H1 (cell line): ENCODE results near the gene CTIF. TPM values are rescaled to one million over a fixed set of nuclear protein-coding genes. Genes with fewer than 3 reads are reported as not detected.

Experiments used
- CTCF ChIA-PET: fragments of 300-600 bp; sonication (Branson Sonifier 250); formaldehyde crosslinking; loops from one replicate; lab custom pipeline; 2021; ENCODE audit not compliant: partially characterized antibody; lab: Charles Lee
- POLR2A ChIA-PET: fragments of 300-600 bp; sonication (Branson Sonifier 250); formaldehyde crosslinking; loops from one replicate; lab custom pipeline; 2021; ENCODE audit warnings: inconsistent platforms; ENCODE audit not compliant: partially characterized antibody; lab: Charles Lee
- DNase-seq, 2 experiments: peaks; one replicate each; pipeline versions ENCODE4 v3.0.0 to v3.0.0-alpha.2; 2010 to 2022; ENCODE audit warnings: low spot score in 2 of 2, low read depth in 1 of 2, mixed read lengths in 1 of 2
- FAIRE-seq: peaks from 2 replicates; lab custom pipeline; 2011; peaks lifted over from hg19 to GRCh38; lab: Jason Lieb, UNC
- H2AFZ ChIP-seq: 2 replicates; pipeline ENCODE4 v1.8.1; 2012; ENCODE audit warnings: low read length, inconsistent platforms
- H2AK5ac ChIP-seq: 2 replicates; pipeline ENCODE4 v1.6.1; 2013; ENCODE audit warnings: low read depth, low read length
- H2BK120ac ChIP-seq: replicated peaks from 2 replicates; pipeline ENCODE3; 2013; ENCODE audit warnings: low read depth, low read length, inconsistent platforms
- H2BK12ac ChIP-seq: 2 replicates; pipeline ENCODE4 v1.6.1; 2013; ENCODE audit warnings: low read depth, low read length
- H2BK15ac ChIP-seq: 2 replicates; pipeline ENCODE4 v1.6.1; 2013; ENCODE audit warnings: low read length
- H2BK20ac ChIP-seq: 2 replicates; pipeline ENCODE4 v1.6.1; 2013; ENCODE audit warnings: low read length
- H2BK5ac ChIP-seq: 2 replicates; pipeline ENCODE4 v1.6.1; 2013; ENCODE audit warnings: low read depth, low read length
- H3K14ac ChIP-seq: 2 replicates; pipeline ENCODE4 v1.6.1; 2013; ENCODE audit warnings: inconsistent platforms; ENCODE audit not compliant: insufficient read length
- H3K18ac ChIP-seq: 2 replicates; pipeline ENCODE4 v1.6.1; 2013; ENCODE audit warnings: low read length; ENCODE audit errors: extremely low read depth
- H3K23ac ChIP-seq: 2 replicates; pipeline ENCODE4 v1.6.1; 2013; ENCODE audit warnings: inconsistent platforms; ENCODE audit not compliant: insufficient read length
- H3K23me2 ChIP-seq: 2 replicates; pipeline ENCODE4 v1.6.1; 2013; ENCODE audit warnings: low read depth, low read length
- H3K27ac ChIP-seq: 2 replicates; pipeline ENCODE4 v1.6.1; 2011; ENCODE audit warnings: low read depth, low read length, inconsistent platforms
- H3K27me3 ChIP-seq, 4 experiments: replicated peaks in 1 of 4; 1 replicate in 1 of 4; 2 replicates in 3 of 4; pipeline versions ENCODE4 v1.6.1 to v1.8.1; 2011 to 2013; ENCODE audit warnings: low read length in 3 of 4, mild to moderate bottlenecking in 3 of 4, inconsistent platforms in 2 of 4, mixed read lengths in 2 of 4, moderate library complexity in 1 of 4; ENCODE audit not compliant: control insufficient read depth in 3 of 4, insufficient read depth in 3 of 4; ENCODE audit errors: extremely low read depth in 1 of 4
- H3K36me3 ChIP-seq, 4 experiments: 2 replicates each; pipeline versions ENCODE4 v1.6.1 to v1.8.1; 2011 to 2013; ENCODE audit warnings: mild to moderate bottlenecking in 4 of 4, low read length in 3 of 4, moderate library complexity in 2 of 4, control low read depth in 1 of 4, inconsistent platforms in 1 of 4; ENCODE audit not compliant: insufficient read depth in 4 of 4, control insufficient read depth in 2 of 4
- H3K4ac ChIP-seq: replicated peaks from 2 replicates; pipeline ENCODE3; 2013; ENCODE audit warnings: low read length, low read depth, mixed read lengths, inconsistent platforms; ENCODE audit not compliant: insufficient read length
- H3K4me1 ChIP-seq, 4 experiments: replicated peaks in 1 of 4; 1 replicate in 1 of 4; 2 replicates in 3 of 4; pipeline versions ENCODE4 v1.6.1 to v1.8.1; 2011 to 2013; ENCODE audit warnings: low read length in 3 of 4, inconsistent platforms in 2 of 4, mixed read lengths in 1 of 4; ENCODE audit not compliant: insufficient read depth in 4 of 4, control insufficient read depth in 3 of 4
- H3K4me2 ChIP-seq, 2 experiments: 2 replicates each; pipeline versions ENCODE4 v1.6.1 to v1.8.1; 2011 to 2013; ENCODE audit warnings: low read depth in 2 of 2, low read length in 2 of 2, control low read depth in 1 of 2, inconsistent platforms in 1 of 2, mild to moderate bottlenecking in 1 of 2; ENCODE audit not compliant: insufficient read depth in 1 of 2
- H3K4me3 ChIP-seq, 4 experiments: fragments of 200-600, 300-600 bp in 1 of 4; sonication (generic), shearing (Covaris generic), sonication (Bioruptor Twin) in 1 of 4; 2 replicates each; pipeline versions ENCODE4 v1.5.1 to v1.8.1; 2011 to 2016; ENCODE audit warnings: low read length in 4 of 4, low read depth in 3 of 4, control low read depth in 2 of 4, inconsistent platforms in 2 of 4, mild to moderate bottlenecking in 2 of 4, mixed read lengths in 1 of 4, moderate library complexity in 1 of 4; ENCODE audit not compliant: insufficient read depth in 2 of 4; ENCODE audit errors: extremely low read depth in 1 of 4
- H3K56ac ChIP-seq: replicated peaks from 2 replicates; pipeline ENCODE3; 2013; ENCODE audit warnings: low read depth, mild to moderate bottlenecking, mixed read lengths, low read length, inconsistent platforms; ENCODE audit not compliant: insufficient read length
- H3K79me1 ChIP-seq: 2 replicates; pipeline ENCODE4 v1.6.1; 2013; ENCODE audit warnings: low read depth, low read length, control low read depth
- H3K79me2 ChIP-seq, 2 experiments: 2 replicates each; pipeline versions ENCODE4 v1.6.1 to v1.8.1; 2012 to 2013; ENCODE audit warnings: low read length in 2 of 2, mild to moderate bottlenecking in 2 of 2, inconsistent platforms in 1 of 2; ENCODE audit not compliant: insufficient read depth in 2 of 2, control insufficient read depth in 1 of 2
- H3K9ac ChIP-seq, 4 experiments: replicated peaks in 1 of 4; 1 replicate in 1 of 4; 2 replicates in 3 of 4; pipeline versions ENCODE4 v1.6.1 to v1.8.1; 2011 to 2013; ENCODE audit warnings: low read depth in 3 of 4, low read length in 3 of 4, control low read depth in 2 of 4, mild to moderate bottlenecking in 2 of 4, moderate library complexity in 2 of 4, inconsistent platforms in 1 of 4; ENCODE audit errors: extremely low read depth in 1 of 4
- H3K9me3 ChIP-seq, 2 experiments: 2 replicates each; pipeline versions ENCODE4 v1.6.1 to v1.8.1; 2012 to 2013; ENCODE audit warnings: mild to moderate bottlenecking in 2 of 2, moderate library complexity in 2 of 2, control low read depth in 1 of 2, inconsistent platforms in 1 of 2, low read depth in 1 of 2, low read length in 1 of 2, mixed read lengths in 1 of 2; ENCODE audit not compliant: insufficient read depth in 2 of 2
- H4K20me1 ChIP-seq, 2 experiments: replicated peaks in 1 of 2; 2 replicates each; pipeline versions ENCODE3 to v1.8.1; 2011 to 2013; ENCODE audit warnings: inconsistent platforms in 2 of 2, low read length in 2 of 2, mild to moderate bottlenecking in 1 of 2; ENCODE audit not compliant: insufficient read depth in 2 of 2, control insufficient read depth in 1 of 2
- H4K5ac ChIP-seq: 2 replicates; pipeline ENCODE4 v1.6.1; 2013; ENCODE audit warnings: low read length, low read depth, mixed read lengths, inconsistent platforms; ENCODE audit not compliant: insufficient read length
- H4K8ac ChIP-seq: 2 replicates; pipeline ENCODE4 v1.8.0; 2013; ENCODE audit warnings: mild to moderate bottlenecking, moderate library complexity, low read length, inconsistent platforms; ENCODE audit not compliant: insufficient read depth; ENCODE audit errors: extremely low read depth
- H4K91ac ChIP-seq: replicated peaks from 2 replicates; pipeline ENCODE3; 2013; ENCODE audit warnings: low read length, mixed read lengths, inconsistent platforms; ENCODE audit not compliant: insufficient read length
- ASH2L ChIP-seq: fragments of 200-600, 300-600 bp; sonication (generic); IDR thresholded peaks from one replicate; pipeline ENCODE4 v1.7.1; 2017; ENCODE audit warnings: low read length
- CHD1 ChIP-seq: IDR thresholded peaks from 2 replicates; pipeline ENCODE4 v1.6.1; 2012; ENCODE audit warnings: low read depth, low read length, improper control_type of control experiment
- E2F6 ChIP-seq: IDR thresholded peaks from 2 replicates; pipeline ENCODE4 v1.6.1; 2012; ENCODE audit warnings: inconsistent platforms
- HDAC6 ChIP-seq: IDR thresholded peaks from one replicate; pipeline ENCODE4 v1.7.1; 2012; ENCODE audit warnings: low read depth, mild to moderate bottlenecking, inconsistent platforms, low read length, moderate library complexity
- MAX ChIP-seq: IDR thresholded peaks from 2 replicates; pipeline ENCODE4 v1.6.1; 2012; ENCODE audit warnings: inconsistent platforms
- POU5F1 ChIP-seq: IDR thresholded peaks from 2 replicates; pipeline ENCODE4 v1.6.1; 2011; ENCODE audit warnings: low read depth, mild to moderate bottlenecking, low read length, moderate library complexity
- RXRA ChIP-seq: IDR thresholded peaks from 2 replicates; pipeline ENCODE4 v1.6.1; 2011; ENCODE audit warnings: low read depth, mild to moderate bottlenecking, low read length, moderate library complexity; ENCODE audit not compliant: insufficient read depth
- SIX5 ChIP-seq: IDR thresholded peaks from 2 replicates; pipeline ENCODE4 v1.6.1; 2011; ENCODE audit warnings: mild to moderate bottlenecking, low read depth, low read length
- SP1 ChIP-seq: IDR thresholded peaks from 2 replicates; pipeline ENCODE4 v1.6.1; 2011; ENCODE audit warnings: low read depth, low read length
- SRF ChIP-seq: IDR thresholded peaks from 2 replicates; pipeline ENCODE4 v1.6.1; 2011; ENCODE audit warnings: mild to moderate bottlenecking, low read depth, low read length, moderate library complexity
- TBP ChIP-seq: IDR thresholded peaks from 2 replicates; pipeline ENCODE4 v1.6.1; 2011; ENCODE audit warnings: low read depth, low read length, improper control_type of control experiment
- TEAD4 ChIP-seq: IDR thresholded peaks from 2 replicates; pipeline ENCODE4 v1.6.1; 2012; ENCODE audit warnings: low read depth, low read length, inconsistent platforms, mixed read lengths
- YY1 ChIP-seq: IDR thresholded peaks from 2 replicates; pipeline ENCODE4 v1.6.1; 2011; ENCODE audit warnings: low read depth, mild to moderate bottlenecking, low read length
- WGBS, 2 experiments: shearing (Covaris generic) in 1 of 2; methylation state at CpG; one replicate each; pipeline versions ENCODE4 v1.1.6 to v1.1.7; 2013 to 2015; ENCODE audit warnings: low lambda C conversion rate in 2 of 2, mixed read lengths in 2 of 2, inconsistent platforms in 1 of 2, low coverage in 1 of 2, missing lambda C conversion rate in 1 of 2; ENCODE audit not compliant: insufficient replicate concordance in 2 of 2, insufficient coverage in 1 of 2, insufficient read length in 1 of 2; ENCODE audit errors: extremely low coverage in 1 of 2, missing lambda C conversion rate in 1 of 2; 5-methylcytosine and 5-hydroxymethylcytosine counted together
- polyA plus RNA-seq, 7 experiments: library from polyadenylated mRNA; depleted of rRNA in 3 of 7; stranded (reverse) in 5 of 7; unstranded in 2 of 7; fragments of >200 nt in 5 of 7; fragments of 200-250 nt in 2 of 7; gene quantifications; 1 replicate in 5 of 7; 2 replicates in 1 of 7; 4 replicates in 1 of 7; pipeline versions ENCODE4 v1.2.1 to v1.2.3, GENCODE V29; 2011 to 2013; ENCODE audit warnings: missing spikeins in 2 of 7, mixed read lengths in 2 of 7
- total RNA-seq: library from RNA; stranded (reverse); fragmentation: NEBNext Ultra II Directional; extraction: Animal tissue kit (Norgen Biotek cat#: 25700); gene quantifications from 2 replicates; pipeline ENCODE4 v1.2.1, GENCODE V29; 2021

CTIF gene
- total and polyA plus RNA-seq, 2 of the 8 experiments (the other 6 are each of a cell fraction or from before 2014, with no cell fraction given), result 9.0 to 17.8 TPM

GRCh38 chr18:48829443-48830149 is 290.8 kb downstream of the CTIF start:
- Histone ChIP-seq H3K27ac (no peak overlapping the region), H2AK5ac (no peak overlapping the region), H3K56ac (no peak overlapping the region), H3K4me2 (peak overlapping the region; percentile 3 to 36; a peak in 2 of 4 replicates), H3K27me3 (no peaks in the 10 kb centered on the region), H3K4me1 (peaks cover 11 to 35% (median 22%) of the 10 kb centered on the region in 4 experiments), H3K9ac (no peak overlapping the region), H4K91ac (no peak overlapping the region), H3K14ac (no peak overlapping the region), H3K23ac (no peak overlapping the region), H2BK5ac (no peak overlapping the region), H3K36me3 (no peaks in the 10 kb centered on the region), H3K9me3 (no peaks in the 10 kb centered on the region), H3K23me2 (peaks cover 2% of the 10 kb centered on the region; the same call in 1 of the 2 replicates), H3K79me2 (no peaks in the 10 kb centered on the region), H3K79me1 (no peaks in the 10 kb centered on the region), H2BK15ac (no peak overlapping the region), H3K4ac (no peak overlapping the region), H3K18ac (no peak overlapping the region), H4K20me1 (no peaks in the 10 kb centered on the region), H3K4me3 (no peak overlapping the region), H2BK12ac (0 out of 2 replicates have a peak overlapping the region, but pooled peaks have one; percentile 43), H4K8ac (no peak overlapping the region), H2BK20ac (no peak overlapping the region), H2BK120ac (no peak overlapping the region), H2AFZ (no peak overlapping the region), H4K5ac (no peak overlapping the region)
- POLR2A ChIA-PET, result interaction anchor here (1.1 kb wide), 1 partner anchor 12 kb away, joined by 5 read pairs; no protein-coding TSS in a partner anchor
- DNase-seq (peak in 1 of 2 experiments; percentile 71), FAIRE-seq (no peak)
- CTCF ChIA-PET, result interaction anchor here (0.6 to 5.3 kb wide), 10 partner anchors 12 to 167 kb away, joined by 3 to 28 read pairs (median 4); no protein-coding TSS in a partner anchor
- 56% methylated on average over 13 of the region's 13 CpGs; no CpG with 5 or more reads in 1 of the 2 experiments for WGBS, 2 experiments
- no peak for TF ChIP-seq ASH2L
- no peak for TF ChIP-seq SRF
- no peak for TF ChIP-seq TBP
- no peak for TF ChIP-seq YY1
- TF ChIP-seq POU5F1, result no peak
- no peak for TF ChIP-seq E2F6
- no peak for TF ChIP-seq RXRA
- TF ChIP-seq CHD1, result no peak
- no peak for TF ChIP-seq SP1
- no peak for TF ChIP-seq MAX
- TF ChIP-seq SIX5, result no peak
- no peak for TF ChIP-seq HDAC6
- TF ChIP-seq TEAD4, result no peak
